HUES48 (cell line): ENCODE measurements around the gene CACNA1C.
"Not testable (repeated sequence)": the region's sequence is repeated elsewhere in the genome, so short reads cannot be mapped to it uniquely, and the experiment has no call there.

Source experiments
- H3K27ac ChIP-seq: one replicate; pipeline ENCODE4 v1.7.0; 2013; ENCODE audit warnings: low read depth, low read length, inconsistent platforms
- H3K27me3 ChIP-seq: 2 replicates; pipeline ENCODE4 v1.6.1; 2013; ENCODE audit warnings: mild to moderate bottlenecking, low read length; ENCODE audit not compliant: control insufficient read depth, insufficient read depth
- H3K36me3 ChIP-seq: 2 replicates; pipeline ENCODE4 v1.6.1; 2013; ENCODE audit warnings: low read length; ENCODE audit not compliant: control insufficient read depth, insufficient read depth
- H3K4me1 ChIP-seq: 2 replicates; pipeline ENCODE4 v1.6.1; 2013; ENCODE audit warnings: mild to moderate bottlenecking, low read length; ENCODE audit not compliant: control insufficient read depth, insufficient read depth
- H3K4me3 ChIP-seq: 2 replicates; pipeline ENCODE4 v1.5.1; 2013; ENCODE audit warnings: mild to moderate bottlenecking, low read depth, low read length
- H3K9ac ChIP-seq: 2 replicates; pipeline ENCODE4 v1.6.1; 2013; ENCODE audit warnings: mild to moderate bottlenecking, low read depth, low read length, moderate library complexity
- H3K9me3 ChIP-seq: 2 replicates; pipeline ENCODE4 v1.6.1; 2013; ENCODE audit warnings: low read length; ENCODE audit not compliant: control insufficient read depth, insufficient read depth

The CACNA1C gene

DNA sequence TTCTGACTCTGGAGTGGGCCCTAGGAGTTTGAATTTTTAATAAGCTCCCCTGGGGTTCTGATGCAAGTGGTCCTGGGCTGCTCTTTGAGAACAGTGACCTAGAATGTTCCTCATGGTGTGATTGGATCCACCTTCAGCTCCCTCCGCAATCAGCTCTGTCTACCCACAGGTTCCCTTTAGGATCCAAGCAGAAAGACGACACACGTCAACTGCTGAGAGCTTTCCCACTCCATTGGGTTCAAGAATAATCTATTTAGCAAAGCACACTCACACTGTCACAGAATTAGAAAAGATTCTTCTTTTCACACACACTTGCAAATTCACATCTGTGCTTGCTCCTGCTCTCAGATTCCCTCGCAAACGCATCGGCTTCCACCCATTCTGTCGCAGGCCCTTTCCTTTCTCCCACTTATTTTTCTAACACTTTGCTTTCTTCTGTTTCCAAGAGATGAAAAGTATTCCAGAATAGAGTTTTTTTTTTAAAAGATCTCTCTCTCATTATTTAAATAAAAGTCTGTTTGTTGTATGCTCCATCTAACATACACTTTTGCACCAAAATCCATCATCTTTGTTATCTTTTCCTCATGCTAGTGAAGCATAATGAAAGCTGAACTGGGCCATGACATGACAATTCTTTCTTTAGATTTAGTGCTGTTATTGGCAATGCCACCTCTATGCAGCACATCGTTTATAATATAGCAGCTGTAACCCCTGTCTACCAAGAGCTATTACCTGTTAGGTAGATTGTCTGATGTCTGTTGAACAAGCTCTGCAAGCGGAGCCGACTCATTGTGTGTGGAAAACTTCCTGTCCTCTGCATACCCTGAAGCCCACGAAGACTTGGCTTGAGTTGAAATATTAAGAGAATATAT, 73.1 kb downstream of the CACNA1C start:
- Histone ChIP-seq H3K36me3 (no peaks in the 10 kb centered on the region), H3K27ac (no peak overlapping the region), H3K4me3 (no peak overlapping the region), H3K27me3 (no peaks in the 10 kb centered on the region), H3K9me3 (no peaks in the 10 kb centered on the region), H3K4me1 (no peaks in the 10 kb centered on the region), H3K9ac (no peak overlapping the region)

DNA sequence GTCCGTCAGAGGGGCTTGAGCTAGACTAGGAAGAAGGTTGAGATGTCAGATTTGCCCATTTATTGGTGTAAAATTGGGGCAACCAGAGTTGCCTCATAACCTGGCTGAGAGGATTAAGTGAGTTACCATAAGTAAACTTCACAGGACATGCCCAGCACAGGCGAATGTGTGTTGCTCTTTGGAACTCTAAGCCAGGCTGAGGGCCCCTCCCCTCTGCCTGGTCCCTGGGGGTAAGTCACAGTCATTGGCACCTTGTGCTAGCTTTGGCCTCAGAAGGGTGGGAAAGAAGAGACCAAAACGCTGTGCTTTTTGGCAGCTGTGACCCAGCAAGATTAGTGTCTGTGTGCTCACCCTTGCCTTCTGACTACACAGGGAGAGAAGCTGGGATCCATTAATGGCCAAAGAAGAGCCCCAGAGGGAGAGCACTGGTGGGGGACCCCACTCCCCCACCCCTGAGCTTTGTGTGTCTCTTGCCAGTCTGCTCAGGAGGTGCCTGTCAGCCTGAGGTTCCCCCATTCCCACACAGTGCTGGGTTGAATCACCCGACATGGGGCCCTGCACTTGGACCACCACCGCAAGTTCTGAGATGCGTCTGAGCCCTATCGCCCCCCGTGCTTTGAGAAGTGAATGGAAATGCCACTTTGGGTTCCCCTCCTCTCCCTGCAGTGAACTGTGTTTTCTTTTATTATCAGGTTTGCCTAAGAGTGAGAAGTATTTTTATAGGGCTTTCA, 74.1 kb downstream of the CACNA1C start:
- no peak overlapping the region for H3K9ac ChIP-seq
- H3K4me3 ChIP-seq, result no peak overlapping the region
- H3K4me1 ChIP-seq, result no peaks in the 10 kb centered on the region
- H3K9me3 ChIP-seq, result no peaks in the 10 kb centered on the region
- no peaks in the 10 kb centered on the region for H3K36me3 ChIP-seq
- no peaks in the 10 kb centered on the region for H3K27me3 ChIP-seq
- no peak overlapping the region for H3K27ac ChIP-seq

DNA sequence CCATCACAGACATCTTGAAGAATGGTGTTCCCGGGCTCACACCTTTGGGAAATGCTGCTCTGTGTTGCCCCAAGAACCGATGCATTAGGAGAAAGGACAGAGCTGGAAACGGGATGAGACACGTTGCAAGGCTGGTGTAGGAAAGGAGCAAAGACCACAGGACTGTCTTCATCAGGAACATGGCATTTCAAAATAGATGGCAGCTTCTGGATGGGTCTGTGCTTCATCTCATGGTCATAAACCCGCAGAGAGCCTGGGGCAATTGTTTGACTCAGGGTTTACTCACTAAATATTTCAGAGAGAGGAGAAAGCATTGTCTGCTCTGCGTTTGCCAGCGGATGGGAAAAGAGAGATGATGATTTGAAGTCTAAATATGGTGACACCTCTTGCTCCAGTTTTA, 76.3 kb downstream of the CACNA1C start:
- Histone ChIP-seq H3K9ac (no peak overlapping the region), H3K4me3 (no peak overlapping the region), H3K27ac (no peak overlapping the region), H3K4me1 (no peaks in the 10 kb centered on the region), H3K27me3 (no peaks in the 10 kb centered on the region), H3K36me3 (no peaks in the 10 kb centered on the region), H3K9me3 (no peaks in the 10 kb centered on the region)

DNA sequence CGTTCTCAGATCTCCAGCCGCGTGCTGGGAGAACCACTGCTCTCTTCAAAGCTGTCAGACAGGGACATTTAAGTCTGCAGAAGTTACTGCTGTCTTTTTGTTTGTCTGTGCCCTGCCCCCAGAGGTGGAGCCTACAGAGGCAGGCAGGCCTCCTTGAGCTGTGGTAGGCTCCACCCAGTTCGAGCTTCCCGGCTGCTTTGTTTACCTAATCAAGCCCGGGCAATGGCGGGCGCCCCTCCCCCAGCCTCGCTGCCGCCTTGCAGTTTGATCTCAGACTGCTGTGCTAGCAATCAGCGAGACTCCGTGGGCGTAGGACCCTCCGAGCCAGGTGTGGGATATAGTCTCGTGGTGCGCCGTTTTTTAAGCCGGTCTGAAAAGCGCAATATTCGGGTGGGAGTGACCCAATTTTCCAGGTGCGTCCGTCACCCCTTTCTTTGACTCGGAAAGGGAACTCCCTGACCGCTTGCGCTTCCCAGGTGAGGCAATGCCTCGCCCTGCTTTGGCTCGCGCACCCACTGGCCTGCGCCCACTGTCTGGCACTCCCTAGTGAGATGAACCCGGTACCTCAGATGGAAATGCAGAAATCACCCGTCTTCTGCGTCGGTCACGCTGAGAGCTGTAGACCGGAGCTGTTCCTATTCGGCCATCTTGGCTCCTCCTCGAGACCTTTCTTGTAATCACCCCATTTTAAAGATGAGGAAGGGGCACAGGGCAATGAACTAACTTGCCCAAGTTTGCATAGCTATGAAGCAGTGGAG, 83.1 kb downstream of the CACNA1C start:
- H3K36me3 ChIP-seq, H3K27me3 ChIP-seq, H3K27ac ChIP-seq, H3K9ac ChIP-seq, H3K9me3 ChIP-seq, H3K4me3 ChIP-seq, H3K4me1 ChIP-seq: not testable (repeated sequence)

DNA sequence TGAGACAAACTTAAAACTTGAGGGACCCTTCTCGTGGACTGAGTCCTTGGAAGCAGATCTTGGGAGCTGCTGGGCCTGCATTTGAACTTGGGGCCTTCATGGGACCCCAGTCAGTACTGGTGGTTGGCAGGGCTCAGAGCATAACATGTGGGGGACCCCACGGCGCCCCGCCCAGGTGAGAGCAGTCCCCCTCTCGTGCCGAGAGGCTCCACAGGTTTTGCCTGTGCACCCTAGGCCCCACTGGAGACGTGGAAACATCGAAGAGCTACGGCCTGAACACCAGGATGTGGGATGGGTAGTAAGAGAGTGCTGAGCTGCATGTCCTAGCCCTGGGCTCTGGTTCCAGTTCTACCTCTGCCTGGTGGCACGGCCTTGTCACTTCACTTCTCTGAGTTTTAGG, 84.1 kb downstream of the CACNA1C start:
- H3K9ac ChIP-seq, result no peak overlapping the region
- H3K4me1 ChIP-seq, result peaks cover 4% of the 10 kb centered on the region; the same call in 1 of the 2 replicates
- H3K27me3 ChIP-seq, result no peaks in the 10 kb centered on the region
- H3K9me3 ChIP-seq, result no peaks in the 10 kb centered on the region
- H3K27ac ChIP-seq, result no peak overlapping the region
- H3K36me3 ChIP-seq, result no peaks in the 10 kb centered on the region
- no peak overlapping the region for H3K4me3 ChIP-seq

DNA sequence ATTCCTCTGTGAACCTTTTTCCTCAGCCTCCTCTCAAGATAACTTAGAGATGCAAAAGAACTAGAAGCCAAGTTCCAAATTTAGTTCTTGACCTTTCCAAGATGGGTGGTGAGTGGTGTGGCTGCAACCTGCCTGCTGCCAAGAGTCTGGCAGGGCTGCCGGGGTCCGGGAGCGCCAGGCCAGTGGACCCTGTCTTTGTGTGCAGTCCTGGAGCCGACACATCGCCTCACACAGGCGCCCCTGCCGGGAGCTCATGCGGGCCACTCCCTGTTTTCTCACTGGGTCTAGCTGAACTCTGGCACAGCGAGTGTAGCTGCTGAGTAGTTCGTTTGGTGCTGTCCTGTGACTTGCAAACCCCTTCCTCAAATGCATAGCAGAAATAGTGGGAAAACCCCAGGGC, 84.9 kb downstream of the CACNA1C start:
- H3K9me3 ChIP-seq, result no peaks in the 10 kb centered on the region
- H3K4me1 ChIP-seq, result peaks cover 4% of the 10 kb centered on the region; the same call in 1 of the 2 replicates
- H3K4me3 ChIP-seq, result no peak overlapping the region
- no peaks in the 10 kb centered on the region for H3K36me3 ChIP-seq
- H3K27me3 ChIP-seq, result no peaks in the 10 kb centered on the region
- H3K9ac ChIP-seq, result no peak overlapping the region
- H3K27ac ChIP-seq, result no peak overlapping the region

DNA sequence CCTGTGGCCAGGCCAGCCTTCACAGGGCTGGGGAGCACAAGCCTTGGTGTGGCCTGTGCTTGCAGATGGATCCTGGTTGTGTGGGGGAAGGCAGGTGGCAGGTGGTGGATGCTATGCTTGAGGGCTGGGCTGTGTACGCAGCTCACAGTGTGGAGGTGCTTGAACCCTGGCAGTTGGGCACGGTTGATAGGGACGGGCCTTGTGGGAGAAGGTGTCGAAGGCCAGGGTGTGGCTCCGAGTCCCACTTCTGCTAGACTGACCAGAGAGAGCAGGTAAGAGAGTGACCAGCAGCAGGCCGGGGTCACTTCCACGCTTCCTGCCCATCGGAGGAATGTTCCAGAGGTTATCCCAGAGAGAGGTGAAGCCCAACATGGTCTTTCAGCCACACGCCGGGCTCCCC, 85.5 kb downstream of the CACNA1C start:
- Histone ChIP-seq H3K27me3 (no peaks in the 10 kb centered on the region), H3K4me3 (no peak overlapping the region), H3K9me3 (no peaks in the 10 kb centered on the region), H3K9ac (no peak overlapping the region), H3K4me1 (peaks cover 4% of the 10 kb centered on the region; the same call in 1 of the 2 replicates), H3K36me3 (no peaks in the 10 kb centered on the region), H3K27ac (no peak overlapping the region)

DNA sequence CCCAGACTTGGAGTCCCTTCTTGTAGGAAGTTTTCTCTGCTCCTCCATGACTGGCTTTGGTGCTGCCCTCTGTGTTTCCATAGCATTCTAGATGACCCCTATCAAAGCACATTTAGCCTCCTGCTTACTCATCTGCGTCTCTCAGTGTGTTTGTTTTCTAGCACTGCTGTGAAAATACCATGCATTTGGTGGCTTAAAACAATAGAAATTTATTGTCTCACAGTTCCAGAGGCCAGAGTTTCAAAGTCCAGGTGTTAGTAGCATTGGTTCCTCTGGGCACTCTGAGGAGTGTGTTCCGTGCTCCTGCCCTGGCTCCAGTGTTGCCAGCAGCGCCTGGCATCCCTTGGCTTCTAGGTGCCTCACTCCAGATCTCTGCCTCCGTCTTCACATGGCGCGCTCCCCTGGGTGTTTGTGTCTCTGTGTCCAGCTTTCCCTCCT, 86.1 kb downstream of the CACNA1C start:
- Histone ChIP-seq H3K4me3 (no peak overlapping the region), H3K27ac (no peak overlapping the region)

DNA sequence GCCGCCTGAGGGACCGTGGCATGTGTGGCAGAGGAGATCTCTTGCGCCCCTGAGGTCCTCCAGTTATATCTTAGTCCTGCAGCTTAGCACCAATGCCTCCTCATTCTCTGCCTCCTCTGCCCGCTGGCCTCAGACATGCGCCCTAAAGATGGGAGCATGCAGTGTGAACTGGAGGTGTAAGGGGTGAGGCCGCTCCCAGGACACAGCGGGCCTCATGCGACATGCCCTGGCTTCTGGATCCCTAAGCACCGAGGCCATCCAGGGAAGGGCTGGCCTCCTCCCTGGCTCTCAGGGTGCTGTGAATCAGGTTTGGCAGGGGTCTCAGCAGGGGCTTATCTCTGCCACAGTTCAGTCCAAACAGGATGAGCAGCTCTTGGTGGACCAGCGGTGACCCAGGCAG, 86.9 kb downstream of the CACNA1C start:
- H3K27me3 ChIP-seq, result no peaks in the 10 kb centered on the region
- H3K9ac ChIP-seq, result no peak overlapping the region
- no peak overlapping the region for H3K4me3 ChIP-seq
- no peak overlapping the region for H3K27ac ChIP-seq
- no peaks in the 10 kb centered on the region for H3K36me3 ChIP-seq
- H3K4me1 ChIP-seq, result peaks cover 4% of the 10 kb centered on the region; the same call in 1 of the 2 replicates
- H3K9me3 ChIP-seq, result no peaks in the 10 kb centered on the region

More for the DNA sequence above, 86.1 kb downstream of the CACNA1C start:
- no peaks in the 10 kb centered on the region for H3K27me3 ChIP-seq
- no peaks in the 10 kb centered on the region for H3K9me3 ChIP-seq
- H3K9ac ChIP-seq, result no peak overlapping the region
- H3K4me1 ChIP-seq, result peaks cover 4% of the 10 kb centered on the region; the same call in 1 of the 2 replicates
- H3K36me3 ChIP-seq, result no peaks in the 10 kb centered on the region

DNA sequence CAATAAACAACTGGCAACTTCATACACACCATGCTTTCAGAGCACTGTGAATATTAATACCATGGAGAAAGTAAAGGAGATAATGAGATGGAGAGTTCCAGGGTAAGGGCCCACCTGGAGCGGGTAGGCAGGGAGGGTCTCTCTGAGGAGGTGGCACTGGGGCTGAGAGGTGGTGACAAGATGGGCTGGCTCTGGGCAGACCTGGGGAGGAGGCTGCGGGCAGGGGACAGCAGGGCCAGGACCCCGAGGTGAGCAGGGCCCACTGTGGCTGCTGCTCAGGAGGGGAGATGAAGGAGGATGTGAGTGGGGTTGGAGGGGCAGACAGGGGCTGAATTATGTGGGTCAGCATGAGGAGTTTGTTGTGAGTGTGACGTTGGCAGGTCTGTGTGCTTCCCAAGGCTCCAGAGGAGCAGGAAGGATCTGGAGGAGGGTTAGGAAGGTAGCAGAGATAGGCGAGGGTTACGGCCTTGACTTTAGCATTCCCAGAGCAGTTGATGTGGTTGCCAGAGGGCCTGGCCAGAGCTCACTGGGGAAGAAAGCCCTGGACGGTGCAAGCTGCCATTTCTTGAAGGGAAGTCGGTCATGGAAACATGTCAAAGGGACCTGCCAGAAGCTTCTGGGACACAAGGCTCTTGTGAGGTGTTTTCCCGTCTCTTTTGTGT, 88.2 kb downstream of the CACNA1C start:
- Histone ChIP-seq H3K9me3 (no peaks in the 10 kb centered on the region), H3K27me3 (no peaks in the 10 kb centered on the region), H3K4me1 (peaks cover 4% of the 10 kb centered on the region; the same call in 1 of the 2 replicates), H3K4me3 (no peak overlapping the region), H3K27ac (no peak overlapping the region), H3K9ac (no peak overlapping the region), H3K36me3 (no peaks in the 10 kb centered on the region)
